GM21367 (cell line): Measurements from ENCODE around the gene TACC2.

ENCODE experiments used
- ATAC-seq: cut with Tn5 transposase; IDR thresholded peaks from one replicate; pipeline ENCODE4 v1.9.1; 2021; ENCODE audit not compliant: unreplicated experiment

TACC2 gene

DNA sequence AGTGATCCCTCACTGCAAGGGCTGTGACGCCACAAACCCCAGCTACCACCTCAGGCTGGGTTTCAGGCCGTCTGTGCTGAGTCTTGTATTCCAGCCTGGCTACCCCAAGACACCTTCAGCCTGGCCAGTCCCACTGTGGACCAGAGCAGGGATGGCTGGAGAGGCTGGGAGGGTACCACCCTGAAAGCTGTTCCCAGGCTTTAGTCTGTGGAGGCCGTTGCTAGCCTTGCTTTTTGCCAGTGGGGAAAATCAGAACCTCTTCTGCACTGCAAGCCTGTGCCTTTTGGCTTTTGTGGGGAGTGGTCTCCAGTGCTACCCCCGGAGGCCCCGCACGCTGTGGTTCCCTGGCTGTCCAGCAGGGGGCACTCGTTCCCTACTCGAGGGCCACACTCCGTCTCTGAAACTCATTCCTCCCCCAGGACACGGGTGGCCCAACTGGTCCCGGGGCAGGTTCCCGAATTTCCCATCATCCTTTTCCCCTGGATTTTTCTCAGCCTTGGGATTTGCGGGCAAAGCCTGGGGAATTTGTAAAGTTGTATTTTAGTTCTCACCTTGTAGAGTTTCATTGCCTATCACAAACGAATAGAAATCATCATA lies 153.8 kb downstream of the TACC2 start:
- ATAC-seq, result no peak

DNA sequence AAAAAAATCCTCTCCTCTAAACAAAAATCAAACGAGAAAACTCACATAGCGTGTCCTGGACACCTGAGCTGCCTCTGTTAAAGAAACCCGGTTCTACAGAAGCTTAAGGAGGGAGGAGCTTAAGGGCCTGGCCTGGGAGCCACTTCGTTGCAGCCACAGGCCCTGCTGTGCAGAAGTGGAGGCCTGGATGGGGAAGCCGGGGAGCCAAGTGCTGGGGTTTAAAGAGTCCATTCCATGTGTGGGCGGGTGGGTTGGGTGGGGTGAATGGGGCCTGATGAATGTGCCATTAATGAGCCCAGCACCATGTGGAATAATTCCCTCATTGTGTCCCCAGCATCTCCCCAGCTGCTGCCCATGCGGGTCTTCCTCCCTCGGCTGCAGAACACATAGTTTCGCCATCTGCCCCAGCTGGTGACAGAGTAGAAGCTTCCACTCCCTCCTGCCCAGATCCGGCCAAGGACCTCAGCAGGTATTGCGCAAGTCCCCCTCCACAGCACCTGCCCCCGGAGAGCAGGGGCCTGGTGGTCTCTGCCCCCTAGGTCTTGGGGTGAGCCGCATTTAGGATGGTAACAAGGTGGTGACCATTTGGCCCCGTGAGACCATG lies 154.4 kb downstream of the TACC2 start:
- no peak for ATAC-seq

- no peak for ATAC-seq
These were observed 155.2 kb downstream of the TACC2 start for GRCh38 chr10:122144199-122144598.

DNA sequence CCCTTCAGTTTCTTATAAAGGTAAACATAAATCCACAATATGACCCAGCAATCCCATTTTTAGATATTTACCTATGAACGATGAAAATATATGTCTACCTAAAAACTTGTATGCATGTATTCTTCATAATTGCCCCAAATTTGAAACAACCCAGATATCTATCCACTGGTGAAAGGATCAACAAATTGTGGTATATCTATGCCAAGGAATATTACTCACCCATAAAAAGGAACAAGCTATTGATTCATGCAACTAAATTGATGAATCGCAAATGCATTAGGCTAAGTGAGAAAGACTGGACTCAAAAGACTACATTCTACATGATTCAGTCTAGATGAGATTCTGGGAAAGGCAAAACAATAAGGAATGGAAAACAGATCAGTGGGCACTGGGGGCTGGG lies 156.2 kb downstream of the TACC2 start:
- no peak for ATAC-seq

GRCh38 chr10:122147663-122148062 lies 158.7 kb downstream of the TACC2 start:
- no peak for ATAC-seq

- no peak for ATAC-seq
These were observed 160.1 kb downstream of the TACC2 start for GRCh38 chr10:122148876-122149560.

- no peak for ATAC-seq
These were observed 160.9 kb downstream of the TACC2 start for GRCh38 chr10:122149561-122150505.

- ATAC-seq, result no peak
These were observed 162.2 kb downstream of the TACC2 start for GRCh38 chr10:122151121-122151694.

DNA sequence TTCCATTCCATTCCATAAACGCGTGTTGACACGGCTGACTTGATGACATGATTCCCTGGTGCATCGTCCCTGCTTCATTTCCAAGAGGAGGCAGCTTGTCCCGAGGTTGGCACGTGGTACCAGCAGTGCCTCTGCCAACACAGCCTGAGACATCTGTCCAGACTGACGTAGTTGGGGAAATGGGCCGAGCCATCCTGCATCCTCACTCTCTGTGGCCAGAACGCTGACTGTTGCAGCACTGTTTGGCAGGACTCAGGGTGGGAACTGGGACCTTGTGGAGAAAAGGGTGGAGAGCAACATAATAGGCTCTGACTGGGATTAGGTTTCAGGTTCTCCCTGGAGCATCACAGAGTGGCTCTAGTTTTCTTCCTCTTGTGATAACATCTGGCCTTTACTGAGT lies 163.6 kb downstream of the TACC2 start:
- ATAC-seq, result no peak

DNA sequence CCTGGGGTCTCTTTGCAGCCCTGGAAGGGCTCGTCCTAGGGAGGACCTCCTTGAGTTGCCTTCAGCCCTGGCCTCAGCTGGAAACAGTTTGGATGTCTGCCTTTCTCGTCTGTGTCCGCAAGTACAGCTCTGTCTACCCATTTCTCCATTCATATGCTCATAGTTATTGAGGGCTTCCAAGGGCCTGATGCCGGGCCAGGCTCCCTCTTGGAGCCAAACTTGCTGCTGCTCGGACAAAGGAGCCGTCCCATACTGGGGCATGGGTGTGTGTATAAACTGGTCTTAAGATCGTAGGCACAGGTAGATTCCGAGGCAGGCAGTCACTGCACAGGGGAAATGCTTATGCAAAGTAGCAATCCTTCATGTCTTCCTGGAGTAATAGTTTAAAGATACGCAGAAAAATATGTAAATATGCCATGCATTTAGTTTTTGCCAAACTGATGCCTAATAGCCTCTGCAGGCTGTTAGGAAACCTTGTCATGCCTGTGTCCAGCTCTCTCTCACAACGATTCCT lies 165.1 kb downstream of the TACC2 start:
- ATAC-seq, result no peak

GRCh38 chr10:122154545-122155366 lies 165.8 kb downstream of the TACC2 start:
- no peak for ATAC-seq

DNA sequence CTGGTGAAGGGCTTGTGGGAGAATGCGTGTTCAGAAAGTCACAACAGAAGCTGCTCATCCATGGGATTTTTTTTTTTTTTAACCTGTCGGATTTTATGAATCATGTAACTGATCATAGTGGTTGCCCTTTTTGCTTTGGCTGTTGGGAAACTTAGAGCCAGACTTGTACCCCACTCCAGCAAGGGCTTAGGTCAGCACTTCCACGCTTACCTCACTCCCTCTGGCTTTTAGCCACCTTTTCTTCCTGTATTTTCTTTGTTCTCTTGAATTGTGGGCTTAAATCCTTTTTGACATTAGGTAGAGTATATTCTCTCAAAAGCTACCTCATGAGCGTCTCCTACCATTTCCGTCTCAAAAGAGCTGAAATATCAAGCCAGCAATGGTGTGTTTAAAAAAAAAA lies 168.5 kb downstream of the TACC2 start:
- ATAC-seq, result no peak

DNA sequence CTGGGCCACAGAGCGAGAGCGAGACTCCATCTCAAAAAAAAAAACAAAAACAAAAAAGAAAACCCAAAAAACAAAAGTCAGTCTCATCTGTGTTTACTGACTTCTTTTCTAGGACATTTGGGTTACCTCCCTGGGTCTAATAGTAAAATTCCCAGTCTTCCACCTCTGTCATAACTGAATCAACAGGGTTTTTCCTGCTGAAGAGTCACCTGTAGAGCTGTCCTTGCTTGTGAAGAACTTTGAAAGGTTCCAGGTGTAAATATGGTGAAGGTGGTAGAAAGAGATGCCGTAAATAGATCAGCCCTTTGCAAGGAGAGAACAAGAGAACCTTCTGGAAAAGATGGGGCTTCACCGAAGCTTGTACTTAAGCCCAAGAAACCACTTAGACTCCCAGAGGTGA lies 169.4 kb downstream of the TACC2 start:
- ATAC-seq, result no peak

GRCh38 chr10:122159141-122159970 lies 170.4 kb downstream of the TACC2 start:
- no peak for ATAC-seq

- ATAC-seq, result no peak
These were observed 172.8 kb downstream of the TACC2 start for GRCh38 chr10:122161795-122162194.

- no peak for ATAC-seq
These were observed 173.8 kb downstream of the TACC2 start for GRCh38 chr10:122162671-122163173.

GRCh38 chr10:122163174-122164022 lies 174.4 kb downstream of the TACC2 start:
- ATAC-seq, result no peak

- no peak for ATAC-seq
These were observed 175.1 kb downstream of the TACC2 start for GRCh38 chr10:122164023-122164601.
